Neural cell (in vitro differentiated cells): ENCODE results near the gene PGC. TPM values are rescaled to one million over a fixed set of nuclear protein-coding genes. Genes with fewer than 3 reads are reported as not detected.

Experiments
- H2AFZ ChIP-seq: fragments of 200-600, 300-800 bp; sonication (generic), shearing (Covaris generic); 2 replicates; pipeline ENCODE4 v1.6.0; 2014; ENCODE audit warnings: low read depth, mild to moderate bottlenecking, antibody characterized with exemption, low read length, moderate library complexity
- H3F3A ChIP-seq: fragments of 200-600 bp; shearing (Covaris generic); 2 replicates; pipeline ENCODE4 v1.6.1; 2016; ENCODE audit warnings: mild to moderate bottlenecking, moderate library complexity, mixed read lengths, antibody characterized with exemption, low read length; ENCODE audit not compliant: insufficient read depth, poor library complexity, severe bottlenecking
- H3K27ac ChIP-seq: fragments of 200-600, 300-800 bp; sonication (generic), shearing (Covaris generic); 2 replicates; pipeline ENCODE4 v1.5.1; 2014; ENCODE audit warnings: mild to moderate bottlenecking, low read length, moderate library complexity
- H3K27me3 ChIP-seq: fragments of 300-800, 200-600 bp; sonication (generic), shearing (Covaris generic); 2 replicates; pipeline ENCODE4 v1.6.0; 2014; ENCODE audit warnings: mild to moderate bottlenecking, low read depth, low read length, moderate library complexity; ENCODE audit not compliant: insufficient read depth
- H3K36me3 ChIP-seq: fragments of 300-800, 200-600 bp; sonication (generic), shearing (Covaris generic); 2 replicates; pipeline ENCODE4 v1.5.1; 2014; ENCODE audit warnings: mild to moderate bottlenecking, antibody characterized with exemption, low read length, moderate library complexity; ENCODE audit not compliant: insufficient read depth
- H3K4me2 ChIP-seq: fragments of 300-800, 200-600 bp; sonication (generic), shearing (Covaris generic); 2 replicates; pipeline ENCODE4 v1.6.0; 2014; ENCODE audit warnings: mild to moderate bottlenecking, low read length
- H3K4me3 ChIP-seq: fragments of 300-800, 200-600 bp; sonication (generic), shearing (Covaris generic); 2 replicates; pipeline ENCODE4 v1.5.1; 2014; ENCODE audit warnings: mild to moderate bottlenecking, low read length, moderate library complexity
- H3K79me2 ChIP-seq: fragments of 200-600 bp; shearing (Covaris generic); replicated peaks from 2 replicates; pipeline ENCODE4 v1.6.0; 2014; ENCODE audit warnings: mild to moderate bottlenecking, low read length, moderate library complexity; ENCODE audit not compliant: insufficient read depth
- H3K9ac ChIP-seq: fragments of 300-800, 200-600 bp; sonication (generic), shearing (Covaris generic); 2 replicates; pipeline ENCODE4 v1.6.1; 2016; ENCODE audit warnings: mild to moderate bottlenecking, low read length, mixed read lengths
- H3K9me2 ChIP-seq: fragments of 200-600 bp; shearing (Covaris generic); 2 replicates; pipeline ENCODE4 v1.6.1; 2016; ENCODE audit warnings: mild to moderate bottlenecking, low read length, mixed read lengths; ENCODE audit not compliant: insufficient read depth
- H3K9me3 ChIP-seq: fragments of 200-600, 300-800 bp; sonication (generic), shearing (Covaris generic); 2 replicates; pipeline ENCODE4 v1.6.1; 2016; ENCODE audit warnings: mild to moderate bottlenecking, mixed run types, low read length, moderate library complexity, mixed read lengths
- H4K20me1 ChIP-seq: fragments of 200-600 bp; shearing (Covaris generic); 2 replicates; pipeline ENCODE4 v1.6.1; 2016; ENCODE audit warnings: mild to moderate bottlenecking, mixed run types; ENCODE audit not compliant: insufficient read depth
- CTCF ChIP-seq: fragments of 450-650 bp; IDR thresholded peaks from 2 replicates; pipeline ENCODE4 v1.5.1; 2014; ENCODE audit warnings: antibody characterized with exemption, mild to moderate bottlenecking, moderate library complexity; ENCODE audit not compliant: poor library complexity, severe bottlenecking
- EP300 ChIP-seq: fragments of 450-650 bp; conservative IDR thresholded peaks from 2 replicates; pipeline ENCODE4 v1.6.1; 2014; ENCODE audit warnings: antibody characterized with exemption, mild to moderate bottlenecking, moderate library complexity; ENCODE audit not compliant: poor library complexity, severe bottlenecking
- EZH2 ChIP-seq: fragments of 200-600, 300-800 bp; shearing (Covaris generic), sonication (generic); IDR thresholded peaks from 2 replicates; pipeline ENCODE4 v1.6.1; 2014; ENCODE audit warnings: antibody characterized with exemption, low read length, borderline replicate concordance, mild to moderate bottlenecking; ENCODE audit not compliant: insufficient read depth, poor library complexity, severe bottlenecking
- MXI1 ChIP-seq: fragments of 450-650 bp; conservative IDR thresholded peaks from 2 replicates; pipeline ENCODE4 v1.6.1; 2014; ENCODE audit warnings: antibody characterized with exemption, mild to moderate bottlenecking; ENCODE audit not compliant: poor library complexity, severe bottlenecking
- POLR2AphosphoS5 ChIP-seq: IDR thresholded peaks from 2 replicates; pipeline ENCODE4 v1.6.1; 2012
- RAD21 ChIP-seq: fragments of 450-650 bp; conservative IDR thresholded peaks from 2 replicates; pipeline ENCODE4 v1.6.1; 2014; ENCODE audit warnings: antibody characterized with exemption, mild to moderate bottlenecking, moderate library complexity
- REST ChIP-seq: IDR thresholded peaks from 2 replicates; pipeline ENCODE4 v1.6.1; 2012; ENCODE audit warnings: borderline replicate concordance
- SMC3 ChIP-seq: fragments of 450-650 bp; conservative IDR thresholded peaks from 2 replicates; pipeline ENCODE4 v1.6.1; 2014; ENCODE audit warnings: antibody characterized with exemption, mild to moderate bottlenecking, moderate library complexity; ENCODE audit not compliant: poor library complexity
- TAF1 ChIP-seq: IDR thresholded peaks from 2 replicates; pipeline ENCODE4 v1.6.1; 2012; ENCODE audit warnings: low read depth
- polyA plus RNA-seq: library from polyadenylated mRNA; depleted of rRNA; stranded (reverse); fragments of >200 nt; gene quantifications from 2 replicates; pipeline ENCODE4 v1.2.3, GENCODE V29; 2014

The PGC gene
- polyA plus RNA-seq, 1 donor from 2014 or later = not detected

- Histone ChIP-seq H3K27me3 (no peaks in the 10 kb centered on the region), H3K36me3 (no peaks in the 10 kb centered on the region), H3K9me3 (no peaks in the 10 kb centered on the region), H3K27ac (no peak overlapping the region), H3K9me2 (no peaks in the 10 kb centered on the region), H4K20me1 (no peaks in the 10 kb centered on the region), H3K79me2 (no peaks in the 10 kb centered on the region), H2AFZ (no peak overlapping the region), H3K9ac (no peak overlapping the region), H3K4me2 (no peak overlapping the region), H3K4me3 (no peak overlapping the region), H3F3A (no peaks in the 10 kb centered on the region)
- TF ChIP-seq TAF1 = no peak
- TF ChIP-seq MXI1 = no peak
- TF ChIP-seq SMC3 = no peak
- TF ChIP-seq CTCF = no peak
- TF ChIP-seq POLR2AphosphoS5 = no peak
- TF ChIP-seq EP300 = no peak
- no peak for TF ChIP-seq EZH2
These were observed 53.6 kb downstream of the PGC start for GRCh38 chr6:41693281-41694240.

GRCh38 chr6:41692730-41693129 is 54.5 kb downstream of the PGC start:
- no peaks in the 10 kb centered on the region for H3K27me3 ChIP-seq
- no peak overlapping the region for H3K4me3 ChIP-seq
- no peaks in the 10 kb centered on the region for H3F3A ChIP-seq
- no peak overlapping the region for H3K9ac ChIP-seq
- TF ChIP-seq EZH2 (no peak), MXI1 (no peak), CTCF (no peak), RAD21 (no peak), SMC3 (no peak), POLR2AphosphoS5 (no peak), EP300 (no peak), REST (no peak), TAF1 (no peak)
- H3K79me2 ChIP-seq = no peaks in the 10 kb centered on the region
- no peak overlapping the region for H2AFZ ChIP-seq
- H4K20me1 ChIP-seq = no peaks in the 10 kb centered on the region
- H3K27ac ChIP-seq = no peak overlapping the region
- no peak overlapping the region for H3K4me2 ChIP-seq
- H3K9me2 ChIP-seq = no peaks in the 10 kb centered on the region
- H3K36me3 ChIP-seq = no peaks in the 10 kb centered on the region
- no peaks in the 10 kb centered on the region for H3K9me3 ChIP-seq
